HG02642 (cell line): Measurements from ENCODE around the gene FBXL20.
"Not testable (repeated sequence)": the region's sequence is repeated elsewhere in the genome, so short reads cannot be mapped to it uniquely, and the experiment has no call there.

Experiments used
- ATAC-seq: cut with Tn5 transposase; IDR thresholded peaks from one replicate; pipeline ENCODE4 v1.9.1; 2021; ENCODE audit warnings: mild to moderate bottlenecking; ENCODE audit not compliant: unreplicated experiment, poor library complexity

Gene FBXL20

DNA sequence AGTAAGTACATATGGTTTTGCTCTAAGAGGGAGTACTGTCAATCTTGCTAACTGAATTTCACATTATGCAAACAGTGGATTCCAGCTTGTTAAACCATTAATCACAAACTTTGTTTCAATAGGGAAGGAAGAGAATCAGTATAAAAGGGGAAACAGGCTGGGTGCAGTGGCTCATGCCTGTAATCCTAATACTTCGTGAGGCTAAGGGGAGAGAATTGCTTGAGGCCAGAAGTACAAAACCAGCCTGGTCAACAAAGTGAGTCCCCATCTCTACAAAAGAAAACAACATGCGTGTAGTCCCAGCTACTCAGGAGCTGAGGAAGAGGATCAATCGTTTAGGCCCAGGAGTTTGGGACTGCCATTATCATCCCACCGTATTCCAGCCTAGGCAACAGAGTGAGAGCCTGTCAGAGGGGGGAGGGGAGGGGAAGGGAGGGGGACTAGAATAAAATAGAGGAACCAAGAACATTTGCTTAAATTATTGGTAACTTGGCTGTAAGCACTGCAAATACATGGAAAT lies 65.7 kb downstream of the FBXL20 start:
- ATAC-seq, result no peak

- not testable (repeated sequence) for ATAC-seq
Observed at GRCh38 chr17:39334008-39334744, 67.2 kb downstream of the FBXL20 start.

- no peak for ATAC-seq
Observed at GRCh38 chr17:39332092-39332491, 69.3 kb downstream of the FBXL20 start.

DNA sequence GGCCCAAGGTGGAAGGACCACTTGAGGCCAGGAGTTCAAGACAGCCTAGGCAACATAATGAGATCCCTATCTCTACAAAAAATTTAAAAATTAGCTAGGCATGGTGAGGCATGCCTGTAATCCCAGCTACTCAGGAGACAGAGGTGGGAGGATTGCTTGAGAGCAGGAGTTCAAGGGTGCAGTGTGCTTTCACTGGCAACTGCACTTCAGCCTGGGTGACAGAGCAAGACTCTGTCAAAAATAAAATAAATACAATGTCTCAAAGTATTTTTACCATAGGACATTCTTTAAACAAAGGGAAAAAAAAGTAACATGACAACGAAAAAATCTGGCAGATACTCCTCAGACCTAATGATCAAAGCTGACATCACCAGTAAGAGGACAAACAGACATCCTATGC lies 72.6 kb downstream of the FBXL20 start:
- ATAC-seq, result no peak

GRCh38 chr17:39327109-39327508 lies 74.3 kb downstream of the FBXL20 start:
- no peak for ATAC-seq

GRCh38 chr17:39325528-39326240 lies 75.7 kb downstream of the FBXL20 start:
- no peak for ATAC-seq

- no peak for ATAC-seq
Observed at GRCh38 chr17:39318636-39319035, 82.8 kb downstream of the FBXL20 start.

DNA sequence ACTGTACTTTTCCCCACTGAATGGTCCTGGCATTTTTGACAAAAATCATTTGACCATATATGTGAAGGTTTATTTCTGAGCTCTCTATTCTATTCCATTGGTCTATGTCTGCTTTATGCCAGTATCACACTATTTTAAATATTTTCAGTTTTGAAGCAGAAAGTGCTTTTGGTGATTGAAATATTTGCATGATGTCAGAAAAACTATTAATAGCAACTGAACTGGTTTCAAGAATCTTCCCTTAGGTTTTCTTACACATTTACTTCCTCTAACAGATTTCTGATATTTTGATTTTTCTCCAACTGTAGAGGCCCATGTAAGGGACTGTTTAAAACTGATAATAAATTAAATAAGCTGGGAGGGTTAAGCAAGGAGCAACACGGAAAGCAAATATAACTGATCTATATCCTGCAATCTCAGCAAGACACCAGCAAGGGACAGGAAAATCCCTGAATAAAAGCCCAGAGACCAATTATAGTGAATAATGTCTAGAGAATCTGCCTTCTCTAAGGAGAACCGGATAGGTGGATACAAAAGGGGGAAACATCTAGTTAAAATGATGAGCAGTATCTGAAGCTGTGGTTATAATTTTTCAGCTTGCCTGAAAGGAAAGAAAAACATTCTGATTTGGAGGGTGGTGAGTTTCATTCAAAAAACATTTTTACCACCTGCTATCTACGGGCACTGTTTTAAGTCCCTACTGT lies 94.8 kb downstream of the FBXL20 start:
- no peak for ATAC-seq

GRCh38 chr17:39305978-39306377 lies 95.4 kb downstream of the FBXL20 start:
- ATAC-seq, result no peak

DNA sequence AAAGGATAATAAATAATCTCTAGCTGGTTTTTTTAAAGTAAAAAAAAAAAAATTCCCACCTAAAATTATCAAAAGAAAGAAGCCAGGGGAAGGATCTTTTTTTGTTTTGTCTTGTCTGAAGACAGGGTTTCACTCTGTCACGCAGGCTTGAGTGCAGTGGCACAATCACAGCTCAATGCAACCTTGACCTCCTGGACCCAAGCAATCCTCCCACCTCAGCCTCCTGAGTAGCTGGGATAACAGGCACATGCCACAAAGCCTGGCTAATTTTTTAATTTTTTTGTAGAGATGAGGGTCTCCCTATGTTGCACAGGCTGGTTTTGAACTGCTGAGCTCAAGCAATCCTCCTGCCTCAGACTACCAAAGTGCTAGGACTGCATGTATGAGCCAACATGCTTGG lies 97.2 kb downstream of the FBXL20 start:
- ATAC-seq, result no peak

DNA sequence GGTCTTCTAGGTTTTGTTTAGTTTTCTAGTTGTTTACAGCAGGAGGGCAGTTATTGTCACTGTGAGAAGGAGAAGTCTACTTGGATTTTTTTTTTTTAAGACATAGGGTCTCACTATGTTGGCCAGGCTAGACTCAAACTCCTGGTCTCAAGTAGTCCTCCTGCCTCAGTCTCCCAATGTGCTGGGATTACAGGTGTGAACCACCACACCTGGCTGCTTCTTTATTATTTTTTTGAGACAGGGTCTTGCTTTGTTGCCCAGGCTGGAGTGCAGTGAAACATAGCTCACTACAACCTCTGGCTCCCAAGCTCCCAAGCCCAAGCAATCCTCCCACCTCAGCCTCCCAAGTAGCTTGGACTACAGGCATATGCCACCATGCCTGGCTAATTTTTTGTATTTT lies 107.4 kb downstream of the FBXL20 start:
- ATAC-seq, result no peak

DNA sequence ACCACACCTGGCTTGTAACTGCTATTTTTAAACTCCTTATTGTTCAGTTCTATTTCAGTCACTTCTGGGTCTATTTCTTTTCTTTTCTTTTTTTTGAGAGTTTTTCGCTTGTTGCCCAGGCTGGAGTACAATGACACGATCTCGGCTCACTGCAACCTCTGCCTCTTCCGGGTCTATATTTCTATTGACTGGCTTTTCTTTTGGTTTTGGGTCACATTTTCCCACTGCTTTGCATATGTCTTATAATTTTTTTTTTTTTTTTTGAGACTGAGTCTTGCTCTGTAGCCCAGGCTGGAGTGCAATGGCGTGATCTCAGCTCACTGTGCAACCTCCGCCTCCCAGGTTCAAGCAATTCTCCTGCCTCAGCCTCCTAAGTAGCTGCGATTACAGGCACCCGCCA lies 108.9 kb downstream of the FBXL20 start:
- ATAC-seq, result not testable (repeated sequence)

DNA sequence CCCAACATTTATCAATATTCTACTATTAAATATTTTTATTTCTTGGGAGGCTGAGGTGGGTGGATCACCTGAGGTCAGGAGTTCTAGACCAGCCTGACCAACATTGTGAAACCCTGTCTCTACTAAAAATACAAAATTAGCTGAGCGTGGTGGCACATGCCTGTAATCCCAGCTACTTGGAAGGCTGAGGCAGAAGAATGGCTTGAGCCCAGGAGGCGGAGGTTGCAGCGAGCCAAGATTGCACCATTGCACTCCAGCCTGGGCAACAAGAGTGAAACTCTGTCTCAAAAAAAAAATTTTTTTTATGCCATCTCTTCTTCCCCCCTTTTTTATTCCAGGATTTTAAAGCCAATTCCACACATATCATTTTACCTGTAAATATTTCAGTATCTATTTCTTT lies 114.9 kb downstream of the FBXL20 start:
- not testable (repeated sequence) for ATAC-seq

- no peak for ATAC-seq
Observed at GRCh38 chr17:39284685-39285084, 116.7 kb downstream of the FBXL20 start.

DNA sequence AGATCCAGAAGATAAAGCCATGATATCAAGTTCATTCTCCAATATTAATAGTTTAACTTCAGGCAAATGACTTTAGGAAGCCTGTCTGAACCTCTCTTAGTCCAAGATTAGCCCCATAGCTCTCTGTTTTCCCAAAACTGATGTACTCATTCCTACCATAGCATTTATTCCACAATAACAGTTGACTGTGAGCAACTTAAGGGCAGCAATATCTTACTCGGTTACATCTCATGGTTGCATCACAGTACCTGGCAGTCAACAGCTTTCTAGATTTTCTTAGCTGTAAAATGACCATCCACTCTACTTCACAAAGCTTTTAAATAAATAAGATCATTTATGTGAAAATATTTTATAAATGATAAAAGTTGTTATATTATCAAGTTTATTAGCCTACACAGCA lies 117.5 kb downstream of the FBXL20 start:
- no peak for ATAC-seq

- no peak for ATAC-seq
Observed at GRCh38 chr17:39283098-39283497, 118.3 kb downstream of the FBXL20 start.

DNA sequence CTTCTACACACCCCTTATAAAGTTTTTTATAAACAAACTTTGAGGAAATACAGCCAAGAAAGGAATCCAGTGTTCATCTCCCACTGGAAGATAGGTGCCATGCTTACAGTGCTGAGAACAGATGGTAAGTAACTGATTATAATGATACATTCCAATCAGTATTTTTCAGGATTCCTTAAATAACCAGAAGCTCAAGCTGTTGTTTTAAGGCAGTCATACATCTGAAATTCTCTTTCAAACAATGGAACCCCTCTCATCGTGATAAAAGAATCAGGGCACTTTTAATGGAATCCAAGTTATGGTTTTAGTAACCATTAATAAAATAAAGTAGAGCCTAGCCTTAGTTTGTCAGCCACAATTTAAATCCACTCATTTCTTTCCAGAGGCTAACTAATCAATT lies 119.6 kb downstream of the FBXL20 start:
- no peak for ATAC-seq

DNA sequence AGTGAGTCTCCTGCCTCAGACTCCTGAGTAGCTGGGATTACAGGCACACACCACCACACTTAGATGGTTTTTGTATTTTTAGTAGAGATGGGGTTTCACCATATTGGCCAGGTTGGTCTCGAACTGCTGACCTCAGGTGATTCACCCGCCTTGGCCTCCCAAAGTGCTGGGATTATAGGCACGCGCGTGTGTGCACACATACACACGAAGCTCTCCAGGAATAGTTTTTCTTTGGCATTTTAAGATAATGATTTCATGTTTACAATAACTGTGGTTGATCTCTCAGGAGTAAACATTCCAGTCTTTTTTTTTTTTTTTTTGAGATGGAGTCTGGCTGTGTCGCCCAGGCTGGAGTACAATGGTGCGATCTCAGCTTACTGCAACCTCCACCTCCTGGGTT lies 123.2 kb downstream of the FBXL20 start:
- ATAC-seq, result not testable (repeated sequence)

DNA sequence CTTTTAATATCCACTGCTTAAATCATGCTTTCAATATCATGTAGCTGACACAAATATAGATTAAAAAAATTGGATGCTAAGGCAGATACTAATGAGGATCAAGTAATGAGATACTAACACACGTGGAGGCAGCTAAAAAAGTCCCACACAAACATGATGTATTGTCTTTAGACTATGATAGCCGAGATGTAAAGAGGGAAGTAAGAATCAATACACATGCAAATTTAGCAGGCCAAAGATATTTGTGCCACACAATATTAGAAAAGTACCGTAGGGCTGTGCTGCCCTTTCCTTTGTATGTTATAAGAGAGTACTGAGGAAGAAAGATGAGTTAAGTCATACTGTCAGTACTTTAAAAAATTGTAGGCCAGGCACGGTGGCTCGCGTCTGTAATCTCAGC lies 124.3 kb downstream of the FBXL20 start:
- ATAC-seq, result no peak

DNA sequence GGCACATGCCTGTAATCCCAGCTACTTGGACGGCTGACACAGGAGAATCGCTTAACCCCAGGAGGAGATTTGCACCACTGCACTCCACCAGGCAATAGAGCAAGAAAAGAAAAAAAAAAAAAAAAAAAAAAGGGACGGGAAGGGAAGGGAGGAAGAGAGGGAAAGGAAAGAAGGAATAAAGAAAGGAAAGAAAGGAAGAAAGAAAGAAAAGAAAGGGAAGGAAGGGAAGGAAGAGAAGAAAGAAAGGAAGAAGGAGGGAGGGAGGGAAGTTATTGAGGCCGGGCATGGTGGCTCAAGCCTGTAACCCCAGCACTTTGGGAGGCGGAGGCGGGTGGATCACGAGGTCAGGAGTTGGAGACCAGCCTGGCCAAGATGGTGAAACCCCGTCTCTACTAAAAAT lies 125.3 kb downstream of the FBXL20 start:
- ATAC-seq, result no peak

GRCh38 chr17:39271546-39271945 lies 129.9 kb downstream of the FBXL20 start:
- ATAC-seq, result no peak
